PFSK-1 (cell line): Measurements from ENCODE around the gene KCNH4.
A peak's percentile ranks its signal among the peaks of the same experiment; 100 is the strongest.

Experiments used
- FOXP2 ChIP-seq: optimal IDR thresholded peaks from 2 replicates; pipeline ENCODE3; 2011; ENCODE audit warnings: borderline replicate concordance, control low read depth, inconsistent platforms; ENCODE audit not compliant: insufficient read depth; ENCODE audit errors: extremely low read length, extremely low read depth
- POLR2AphosphoS5 ChIP-seq: IDR thresholded peaks from 2 replicates; pipeline ENCODE4 v1.6.1; 2012; ENCODE audit warnings: low read depth, mild to moderate bottlenecking, control low read depth, low read length, moderate library complexity
- REST ChIP-seq, 2 experiments: IDR thresholded peaks; 2 replicates each; pipeline versions ENCODE4 v1.6.1 to v1.8.0; 2011 to 2012; ENCODE audit warnings: low read depth in 2 of 2, low read length in 2 of 2, control low read depth in 1 of 2, inconsistent platforms in 1 of 2, mild to moderate bottlenecking in 1 of 2, moderate library complexity in 1 of 2; ENCODE audit not compliant: insufficient read depth in 1 of 2
- TAF1 ChIP-seq: IDR thresholded peaks from 2 replicates; pipeline ENCODE4 v1.6.1; 2012; ENCODE audit warnings: low read length, control low read depth, borderline replicate concordance; ENCODE audit not compliant: insufficient read depth

- TF ChIP-seq FOXP2 (peak; percentile 14), REST (IDR thresholded peaks at IDR 0.05; ENCODE audit: insufficient read depth in 1 of 2, low read depth in 2 of 2, low read length in 2 of 2) (no peak), POLR2AphosphoS5 (no peak), TAF1 (no peak)
Observed at GRCh38 chr17:42193969-42194899, 13.3 kb upstream of the KCNH4 start, which contains the start of gene GHDC.
